Measurements from ENCODE around the gene ZNF488. TPM values are rescaled to one million over a fixed set of nuclear protein-coding genes. Genes with fewer than 3 reads are reported as not detected.

Gene ZNF488
- total RNA-seq, 2 donors from 2014 or later, result 0.53 to 1.2 TPM

DNA sequence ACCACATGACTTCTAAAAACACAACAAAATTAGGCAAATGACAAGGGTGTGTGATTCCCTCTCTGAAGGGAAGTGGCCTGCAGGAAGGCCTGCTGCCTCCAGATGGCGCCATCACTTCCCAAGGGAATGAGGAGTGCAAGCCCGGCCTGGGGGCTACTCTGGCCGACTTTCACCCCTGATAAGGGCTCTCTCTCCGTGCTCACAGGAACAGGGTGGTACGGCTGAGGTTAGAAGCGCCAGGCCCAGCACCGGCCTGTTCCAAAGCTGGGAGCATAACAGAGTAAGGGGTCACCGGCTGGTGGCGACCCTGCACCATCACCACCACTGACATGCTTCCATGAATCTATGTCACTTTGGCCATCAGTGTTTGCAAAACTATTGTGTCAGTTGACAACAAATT, 22.8 kb downstream of the ZNF488 start:
- TF ChIP-seq CTCF (conservative IDR thresholded peaks at IDR 0.05), result peak; percentile 99
- peak; percentile 93 for DNase-seq

DNA sequence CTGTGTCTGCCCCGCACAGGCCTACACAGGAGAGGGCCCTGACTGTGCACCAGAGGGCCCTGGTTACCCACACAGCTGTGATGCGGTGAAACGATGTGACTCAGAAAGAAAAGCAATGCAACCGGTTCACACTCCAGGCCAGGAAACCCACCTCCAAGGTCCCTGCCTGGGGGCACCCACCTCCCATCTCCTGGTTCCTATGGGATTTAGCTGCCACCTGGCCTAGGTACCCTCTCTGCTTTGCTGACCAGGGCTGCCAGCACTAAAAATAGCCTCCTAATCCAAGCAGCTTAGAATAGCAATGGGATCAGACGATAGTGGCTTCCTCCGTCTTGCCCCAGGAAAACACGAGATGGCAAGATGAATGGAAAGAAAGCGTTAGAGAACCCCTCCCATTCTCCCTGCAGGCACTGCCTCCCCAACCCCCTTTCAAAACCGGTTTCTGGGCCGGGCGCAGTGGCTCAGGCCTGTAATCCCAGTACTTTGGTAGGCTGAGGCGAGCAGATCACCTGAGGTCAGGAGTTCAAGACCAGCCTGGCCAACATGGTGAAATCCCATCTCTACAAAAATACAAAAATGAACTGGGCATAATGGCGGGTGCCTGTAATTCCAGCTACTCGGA, 23.6 kb downstream of the ZNF488 start:
- Histone ChIP-seq H3K36me3 (ENCODE audit: control insufficient read depth, insufficient read depth, low read length) (no peaks in the 10 kb centered on the region), H3K4me3 (ENCODE audit: low read length) (no peak overlapping the region), H3K9ac (ENCODE audit: extremely low read depth, low read length, poor library complexity, severe bottlenecking) (no peak overlapping the region), H3K27me3 (ENCODE audit: control insufficient read depth, insufficient read depth, low read length, poor library complexity, severe bottlenecking) (no peaks in the 10 kb centered on the region), H3K4me1 (ENCODE audit: control insufficient read depth, insufficient read depth, low read length) (no peaks in the 10 kb centered on the region), H3K27ac (ENCODE audit: low read depth, low read length) (no peak overlapping the region), H3K9me3 (ENCODE audit: control insufficient read depth, low read length) (no peaks in the 10 kb centered on the region)
- no peak for TF ChIP-seq CTCF (conservative IDR thresholded peaks at IDR 0.05)
- Mint-ChIP-seq H3K36me3 (ENCODE audit: low read depth) (no peaks in the 10 kb centered on the region), H3K4me3 (no peak overlapping the region), H3K27me3 (ENCODE audit: insufficient read depth) (peaks cover 13% of the 10 kb centered on the region), H3K4me1 (peaks cover 7% of the 10 kb centered on the region), H3K9me3 (no peaks in the 10 kb centered on the region), H3K27ac (no peak overlapping the region)
- no peak for DNase-seq
- 89 to 90% methylated on average over 10 to 14 of the region's 14 CpGs for WGBS, 2 experiments (ENCODE audit: insufficient coverage in 1 of 2, insufficient read length in 1 of 2)

More for the DNA sequence above, 22.8 kb downstream of the ZNF488 start:
- no peaks in the 10 kb centered on the region for H3K4me1 ChIP-seq (ENCODE audit: control insufficient read depth, insufficient read depth, low read length)
- H3K9me3 ChIP-seq (ENCODE audit: control insufficient read depth, low read length), result no peaks in the 10 kb centered on the region
- H3K4me3 ChIP-seq (ENCODE audit: low read length), result no peak overlapping the region
- Mint-ChIP-seq H3K9me3 (no peaks in the 10 kb centered on the region), H3K36me3 (ENCODE audit: low read depth) (no peaks in the 10 kb centered on the region), H3K4me1 (peaks cover 7% of the 10 kb centered on the region), H3K27ac (no peak overlapping the region), H3K4me3 (no peak overlapping the region), H3K27me3 (ENCODE audit: insufficient read depth) (peaks cover 18% of the 10 kb centered on the region)
- 49 to 62% methylated on average over 7 to 9 of the region's 9 CpGs for WGBS, 2 experiments (ENCODE audit: insufficient coverage in 1 of 2, insufficient read length in 1 of 2)
- H3K27me3 ChIP-seq (ENCODE audit: control insufficient read depth, insufficient read depth, low read length, poor library complexity, severe bottlenecking), result no peaks in the 10 kb centered on the region
- no peaks in the 10 kb centered on the region for H3K36me3 ChIP-seq (ENCODE audit: control insufficient read depth, insufficient read depth, low read length)
- H3K9ac ChIP-seq (ENCODE audit: extremely low read depth, low read length, poor library complexity, severe bottlenecking), result no peak overlapping the region
- no peak overlapping the region for H3K27ac ChIP-seq (ENCODE audit: low read depth, low read length)

DNA sequence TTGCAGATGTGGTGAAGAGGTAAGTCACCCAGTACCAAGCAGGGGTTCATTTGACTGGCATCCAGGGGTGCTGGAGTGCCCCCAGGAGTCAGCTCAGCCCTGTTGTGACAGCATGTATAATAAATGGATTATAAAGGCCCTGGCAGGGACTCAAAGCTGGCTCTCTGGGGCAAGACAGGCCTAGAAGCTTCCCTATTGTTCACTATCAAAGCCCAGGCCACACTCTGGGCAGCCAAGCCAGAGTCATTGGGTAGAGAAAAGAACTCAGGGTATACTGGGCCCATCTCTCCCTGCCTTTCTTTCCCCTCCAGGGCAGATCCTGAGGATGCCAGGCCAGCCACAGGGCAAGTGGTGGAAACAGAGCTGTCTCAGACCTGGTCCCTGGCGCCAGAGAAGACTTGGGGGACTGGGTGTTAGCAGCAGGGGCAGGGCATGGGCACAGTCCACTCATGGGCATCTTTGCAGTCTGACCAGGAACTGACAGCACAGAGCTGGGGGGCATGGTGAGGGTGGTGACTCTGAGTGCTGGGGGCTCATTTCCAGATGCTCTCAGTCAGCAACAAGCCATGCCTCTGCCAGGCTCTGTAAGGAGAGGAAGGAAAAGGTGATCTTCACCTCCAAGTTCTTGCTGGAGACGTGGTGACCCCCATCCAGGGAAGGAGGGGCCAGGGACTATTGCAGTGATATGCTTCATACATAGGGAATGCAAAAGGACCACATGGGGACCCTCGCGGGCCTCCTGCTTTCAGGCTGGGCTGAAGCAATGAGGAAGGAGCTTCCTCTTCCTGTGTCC, 24.3 kb downstream of the ZNF488 start:
- 75 to 89% methylated on average over 2 to 4 of the region's 4 CpGs for WGBS, 2 experiments (ENCODE audit: insufficient coverage in 1 of 2, insufficient read length in 1 of 2)
- Mint-ChIP-seq H3K27me3 (ENCODE audit: insufficient read depth) (peaks cover 7% of the 10 kb centered on the region), H3K27ac (no peak overlapping the region), H3K4me1 (peaks cover 7% of the 10 kb centered on the region), H3K4me3 (no peak overlapping the region), H3K36me3 (ENCODE audit: low read depth) (no peaks in the 10 kb centered on the region), H3K9me3 (no peaks in the 10 kb centered on the region)
- H3K9me3 ChIP-seq (ENCODE audit: control insufficient read depth, low read length), result no peaks in the 10 kb centered on the region
- H3K4me1 ChIP-seq (ENCODE audit: control insufficient read depth, insufficient read depth, low read length), result no peaks in the 10 kb centered on the region
- H3K27ac ChIP-seq (ENCODE audit: low read depth, low read length), result no peak overlapping the region
- no peak for TF ChIP-seq CTCF (conservative IDR thresholded peaks at IDR 0.05)
- DNase-seq, result no peak
- H3K9ac ChIP-seq (ENCODE audit: extremely low read depth, low read length, poor library complexity, severe bottlenecking), result no peak overlapping the region
- H3K36me3 ChIP-seq (ENCODE audit: control insufficient read depth, insufficient read depth, low read length), result no peaks in the 10 kb centered on the region
- H3K4me3 ChIP-seq (ENCODE audit: low read length), result no peak overlapping the region
- no peaks in the 10 kb centered on the region for H3K27me3 ChIP-seq (ENCODE audit: control insufficient read depth, insufficient read depth, low read length, poor library complexity, severe bottlenecking)

Measured in endodermal cell (in vitro differentiated cells).